Choroid plexus epithelial cell (primary cell): ENCODE results near the gene ILK.
A peak's percentile ranks its signal among the peaks of the same experiment; 100 is the strongest.

ENCODE experiments used
- DNase-seq: peaks from one replicate; pipeline ENCODE4 v3.0.0-alpha.2; 2010; ENCODE audit warnings: low read depth
- H3K4me3 ChIP-seq: 2 replicates; pipeline ENCODE4 v1.5.1; 2011; ENCODE audit warnings: low read depth, mild to moderate bottlenecking, control low read depth, low read length, moderate library complexity
- TF ChIP-seq, protein P1 (sequence below): conservative IDR thresholded peaks from 2 replicates; pipeline ENCODE4 v1.5.1; 2011; ENCODE audit warnings: low read depth, mild to moderate bottlenecking, control low read depth, inconsistent platforms, low read length, moderate library complexity

Gene ILK

DNA sequence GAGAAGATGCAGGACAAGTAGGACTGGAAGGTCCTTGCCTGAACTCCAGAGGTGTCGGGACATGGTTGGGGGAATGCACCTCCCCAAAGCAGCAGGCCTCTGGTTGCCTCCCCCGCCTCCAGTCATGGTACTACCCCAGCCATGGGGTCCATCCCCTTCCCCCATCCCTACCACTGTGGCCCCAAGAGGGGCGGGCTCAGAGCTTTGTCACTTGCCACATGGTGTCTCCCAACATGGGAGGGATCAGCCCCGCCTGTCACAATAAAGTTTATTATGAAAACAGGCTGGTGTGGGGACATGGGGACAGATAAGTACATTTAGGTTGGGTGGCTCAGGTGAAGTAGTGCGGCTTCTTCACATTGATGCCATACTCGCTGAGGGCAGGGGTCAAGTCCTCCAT is 7.0 kb downstream of the ILK start:
- no peak overlapping the region for H3K4me3 ChIP-seq
- DNase-seq = no peak
- TF ChIP-seq, protein P1, sequence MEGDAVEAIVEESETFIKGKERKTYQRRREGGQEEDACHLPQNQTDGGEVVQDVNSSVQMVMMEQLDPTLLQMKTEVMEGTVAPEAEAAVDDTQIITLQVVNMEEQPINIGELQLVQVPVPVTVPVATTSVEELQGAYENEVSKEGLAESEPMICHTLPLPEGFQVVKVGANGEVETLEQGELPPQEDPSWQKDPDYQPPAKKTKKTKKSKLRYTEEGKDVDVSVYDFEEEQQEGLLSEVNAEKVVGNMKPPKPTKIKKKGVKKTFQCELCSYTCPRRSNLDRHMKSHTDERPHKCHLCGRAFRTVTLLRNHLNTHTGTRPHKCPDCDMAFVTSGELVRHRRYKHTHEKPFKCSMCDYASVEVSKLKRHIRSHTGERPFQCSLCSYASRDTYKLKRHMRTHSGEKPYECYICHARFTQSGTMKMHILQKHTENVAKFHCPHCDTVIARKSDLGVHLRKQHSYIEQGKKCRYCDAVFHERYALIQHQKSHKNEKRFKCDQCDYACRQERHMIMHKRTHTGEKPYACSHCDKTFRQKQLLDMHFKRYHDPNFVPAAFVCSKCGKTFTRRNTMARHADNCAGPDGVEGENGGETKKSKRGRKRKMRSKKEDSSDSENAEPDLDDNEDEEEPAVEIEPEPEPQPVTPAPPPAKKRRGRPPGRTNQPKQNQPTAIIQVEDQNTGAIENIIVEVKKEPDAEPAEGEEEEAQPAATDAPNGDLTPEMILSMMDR = no peak

DNA sequence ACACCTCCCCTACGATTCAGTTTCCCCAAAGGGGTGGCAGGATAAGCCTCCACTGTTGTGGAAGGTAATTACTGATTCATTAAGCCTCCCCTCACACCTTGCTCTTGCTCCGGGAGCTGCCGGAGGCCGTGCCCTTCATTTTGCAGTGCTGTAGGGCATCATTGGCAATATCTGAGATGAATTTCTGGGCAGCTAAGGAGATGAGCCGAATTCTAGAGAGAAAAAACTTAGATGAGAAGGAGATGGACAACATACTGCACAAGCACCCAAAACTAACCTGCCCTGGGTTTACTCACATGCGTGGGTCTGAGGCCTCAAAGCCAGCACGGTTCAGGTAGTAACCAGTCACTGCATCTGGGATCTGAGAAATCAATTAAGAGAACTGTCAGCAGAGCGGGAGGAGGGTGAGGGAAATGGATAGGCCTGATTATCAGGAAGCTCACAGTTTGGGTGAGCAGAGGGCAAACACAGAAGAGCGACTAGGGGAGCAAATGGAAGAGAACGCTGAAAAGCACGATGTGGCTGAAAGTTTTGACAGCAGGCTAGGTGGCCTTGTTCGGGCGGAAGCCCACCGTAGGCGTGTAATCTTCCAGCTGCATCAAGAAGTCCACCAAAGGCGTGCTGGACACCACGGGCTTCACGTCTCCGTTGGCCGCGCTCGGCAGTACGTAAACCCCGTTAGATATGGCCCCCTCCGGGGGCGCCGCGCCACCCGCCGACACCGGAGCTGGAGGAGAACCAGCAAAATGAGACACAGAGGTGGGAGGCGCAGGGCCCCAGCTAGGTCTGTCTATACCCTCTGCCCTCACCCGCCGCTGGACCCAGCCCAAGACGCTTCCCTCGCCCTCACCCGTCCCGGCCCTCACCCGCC is 7.8 kb downstream of the ILK start:
- DNase-seq = peak; percentile 51
- TF ChIP-seq, protein P1 = no peak
- H3K4me3 ChIP-seq = peak overlapping the region; percentile 80

DNA sequence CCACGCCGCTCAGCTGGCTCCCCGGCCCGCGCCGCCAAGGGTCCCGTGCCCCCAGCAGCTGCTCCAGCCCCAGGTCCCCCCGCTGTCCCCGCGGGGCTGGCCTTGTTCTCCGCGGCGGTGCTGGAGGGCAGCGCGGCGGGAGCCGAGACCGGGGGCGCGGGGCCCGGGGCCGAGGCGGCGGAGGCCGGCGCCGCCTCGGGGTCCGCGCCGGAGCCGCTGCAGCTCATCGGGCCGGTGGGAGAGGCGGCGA is 8.3 kb downstream of the ILK start:
- H3K4me3 ChIP-seq = peak overlapping the region; percentile 80
- TF ChIP-seq, protein P1 = no peak
- no peak for DNase-seq

DNA sequence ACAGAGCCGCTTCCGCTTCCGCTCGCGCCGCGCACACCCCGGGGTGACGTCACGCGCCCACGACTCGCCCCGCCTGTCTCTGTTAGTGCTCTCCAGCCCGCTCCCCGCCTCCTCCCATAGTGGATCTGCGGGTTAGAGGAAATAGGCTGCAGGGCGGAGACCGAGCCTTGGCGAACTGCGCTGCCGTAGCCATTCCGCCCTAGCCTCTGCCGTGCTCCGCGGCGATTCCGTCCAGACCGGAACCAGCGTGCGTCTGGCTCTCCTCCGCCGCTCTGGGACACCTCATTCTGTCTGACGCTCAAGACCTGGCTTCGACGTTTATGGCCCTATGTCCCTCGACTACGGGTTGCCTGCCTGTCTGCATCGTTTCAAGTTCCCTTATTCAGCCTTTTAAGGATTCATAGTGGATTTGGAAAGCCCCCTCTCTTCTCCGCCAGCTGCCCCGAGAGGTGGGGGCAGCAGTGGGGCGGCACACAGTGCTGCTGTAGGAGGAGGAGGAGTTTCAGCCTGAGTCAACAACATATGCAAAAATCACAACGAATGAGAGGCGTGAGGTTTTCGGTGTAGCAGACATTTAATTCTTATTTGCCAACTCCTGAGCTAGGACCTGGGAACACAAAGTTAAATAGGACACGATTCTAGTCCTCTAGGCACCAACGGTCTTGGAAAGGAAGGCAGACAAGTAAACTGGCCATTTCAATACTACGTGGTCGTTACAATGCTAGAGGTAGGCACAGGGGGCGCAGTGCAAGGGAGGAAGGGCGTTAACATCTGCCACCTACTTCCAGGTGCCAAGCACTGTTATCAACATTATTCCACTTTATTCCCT is 8.9 kb downstream of the ILK start, which contains the start of gene TAF10:
TAF10 (minus strand) TSS at position 4 of the 829 bp plus-strand sequence. CDS start 27 bp downstream, outside the sequence.
- peak within 1 kb of the TSS; percentile 80 for H3K4me3 ChIP-seq
- TF ChIP-seq, protein P1 = peak; percentile 60
- DNase-seq = peak; percentile 97

DNA sequence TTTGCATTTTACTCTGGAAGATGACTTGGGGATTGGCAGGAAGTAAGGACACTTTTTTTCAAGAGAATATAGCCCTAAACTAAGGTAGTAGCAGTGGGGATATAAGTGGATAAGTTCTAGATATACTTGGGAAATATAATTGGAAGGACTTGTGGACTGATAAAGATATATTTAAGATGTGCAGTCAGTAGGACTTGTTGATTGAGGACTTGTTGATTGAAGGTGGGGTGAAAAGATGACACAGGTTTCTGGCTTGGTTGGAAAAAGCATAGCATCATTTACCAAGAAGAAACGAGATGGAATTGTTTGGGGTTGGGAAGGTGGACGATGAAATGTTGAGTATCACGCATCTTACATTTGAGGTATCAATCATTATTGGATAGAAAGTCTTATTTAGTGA is 9.9 kb downstream of the ILK start:
- DNase-seq = no peak
- H3K4me3 ChIP-seq = no peak overlapping the region
- TF ChIP-seq, protein P1 = no peak

DNA sequence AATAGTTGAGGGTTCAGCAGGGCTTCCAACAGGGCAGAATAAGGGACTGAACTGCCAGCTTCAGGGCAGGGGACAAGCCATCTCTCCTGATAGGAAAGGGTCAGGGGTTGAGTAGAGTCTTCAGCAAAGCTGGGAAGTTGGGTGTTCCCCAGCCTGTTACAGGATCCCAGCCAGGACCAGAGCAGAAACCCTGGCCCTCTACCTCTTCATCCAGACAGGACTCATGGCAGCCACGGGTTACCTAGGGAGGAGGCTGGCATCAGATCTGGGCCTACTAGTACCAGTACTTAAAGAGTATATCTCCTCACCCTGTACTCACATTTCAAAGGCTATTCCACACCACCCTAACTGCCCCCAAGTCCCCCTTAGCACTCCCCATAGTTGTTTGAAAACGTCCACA is 10.9 kb downstream of the ILK start:
- TF ChIP-seq, protein P1 = no peak
- H3K4me3 ChIP-seq = no peak overlapping the region
- DNase-seq = no peak
